Measurements from ENCODE around the gene RPS6KA2. TPM values are rescaled to one million over a fixed set of nuclear protein-coding genes. Genes with fewer than 3 reads are reported as not detected.

Gene RPS6KA2
- total and polyA plus RNA-seq, 2 donors (not counting 1 experiment from before 2014, with no cell fraction given), result 2.2 to 16.0 TPM

DNA sequence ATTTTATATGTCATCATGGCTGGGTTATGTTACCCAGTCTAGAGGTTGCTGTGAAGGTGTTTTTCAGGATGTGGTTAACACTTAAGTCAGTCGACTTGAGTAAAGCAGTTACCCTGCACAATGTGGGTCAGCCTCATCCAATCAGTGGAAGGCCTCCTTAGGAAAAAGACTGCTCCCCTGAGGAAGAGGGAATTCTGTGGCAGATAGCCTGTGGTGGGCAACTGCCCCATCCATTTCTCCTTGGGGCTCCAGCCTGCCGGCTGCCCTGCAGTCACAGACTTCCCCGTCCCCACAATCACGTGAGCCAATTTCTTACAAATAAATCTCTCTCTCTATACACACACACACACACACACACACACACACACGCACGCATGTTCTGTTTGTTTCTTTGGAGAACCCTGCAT, 209.8 kb downstream of the RPS6KA2 start:
- no peak overlapping the region for H3K4me3 Mint-ChIP-seq
- H3K9ac ChIP-seq (ENCODE audit: low read length), result no peak overlapping the region
- H3K36me3 ChIP-seq (replicated peaks in 1 of 2; ENCODE audit: control extremely low read depth in 1 of 2, control insufficient read depth in 1 of 2, extremely low read depth in 1 of 2, insufficient read depth in 2 of 2, low read length in 1 of 2), result no peaks in the 10 kb centered on the region
- no peaks in the 10 kb centered on the region for H3K27me3 Mint-ChIP-seq
- no peak overlapping the region for H3K4me3 ChIP-seq (ENCODE audit: control extremely low read depth in 1 of 5, extremely low read depth in 1 of 5, insufficient read depth in 1 of 5, low read depth in 2 of 5, low read length in 4 of 5)
- H3K4me1 ChIP-seq (ENCODE audit: control insufficient read depth in 2 of 2, insufficient read depth in 2 of 2, low read length in 2 of 2), result no peaks in the 10 kb centered on the region
- H3K27ac Mint-ChIP-seq, result no peak overlapping the region
- no peak overlapping the region for H3K27ac ChIP-seq (ENCODE audit: low read length in 2 of 2)
- DNase-seq, result no peak
- H2AFZ ChIP-seq (ENCODE audit: insufficient read depth, low read depth, low read length, poor library complexity, severe bottlenecking), result no peak overlapping the region
- no peaks in the 10 kb centered on the region for H3K27me3 ChIP-seq (replicated peaks in 1 of 4; ENCODE audit: control extremely low read depth in 1 of 4, control insufficient read depth in 3 of 4, insufficient read depth in 4 of 4, low read length in 3 of 4)
- H3K79me2 ChIP-seq (ENCODE audit: control insufficient read depth, insufficient read depth, low read length), result no peaks in the 10 kb centered on the region
- intact Hi-C loops (cut with micrococcal nuclease), result no loop called here
- TF ChIP-seq, protein P1, sequence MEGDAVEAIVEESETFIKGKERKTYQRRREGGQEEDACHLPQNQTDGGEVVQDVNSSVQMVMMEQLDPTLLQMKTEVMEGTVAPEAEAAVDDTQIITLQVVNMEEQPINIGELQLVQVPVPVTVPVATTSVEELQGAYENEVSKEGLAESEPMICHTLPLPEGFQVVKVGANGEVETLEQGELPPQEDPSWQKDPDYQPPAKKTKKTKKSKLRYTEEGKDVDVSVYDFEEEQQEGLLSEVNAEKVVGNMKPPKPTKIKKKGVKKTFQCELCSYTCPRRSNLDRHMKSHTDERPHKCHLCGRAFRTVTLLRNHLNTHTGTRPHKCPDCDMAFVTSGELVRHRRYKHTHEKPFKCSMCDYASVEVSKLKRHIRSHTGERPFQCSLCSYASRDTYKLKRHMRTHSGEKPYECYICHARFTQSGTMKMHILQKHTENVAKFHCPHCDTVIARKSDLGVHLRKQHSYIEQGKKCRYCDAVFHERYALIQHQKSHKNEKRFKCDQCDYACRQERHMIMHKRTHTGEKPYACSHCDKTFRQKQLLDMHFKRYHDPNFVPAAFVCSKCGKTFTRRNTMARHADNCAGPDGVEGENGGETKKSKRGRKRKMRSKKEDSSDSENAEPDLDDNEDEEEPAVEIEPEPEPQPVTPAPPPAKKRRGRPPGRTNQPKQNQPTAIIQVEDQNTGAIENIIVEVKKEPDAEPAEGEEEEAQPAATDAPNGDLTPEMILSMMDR (IDR thresholded peaks at IDR 0.05), result no peak
- TF ChIP-seq EZH2 (IDR thresholded peaks at IDR 0.05; ENCODE audit: borderline replicate concordance, insufficient read depth, low read depth, low read length, poor library complexity, severe bottlenecking), result no peak
- no peaks in the 10 kb centered on the region for H3K4me1 Mint-ChIP-seq
- WGBS (ENCODE audit: insufficient coverage), result no CpG with 5 or more reads among the region's 6 CpGs
- no peaks in the 10 kb centered on the region for H4K20me1 ChIP-seq (ENCODE audit: control insufficient read depth, insufficient read depth, low read length, poor library complexity, severe bottlenecking)
- H3K4me2 ChIP-seq (replicated peaks; ENCODE audit: low read depth, low read length, poor library complexity, severe bottlenecking), result no peak overlapping the region
- ChIA-PET CTCF (no interaction called here), POLR2A (no interaction called here)
- peaks cover 10% of the 10 kb centered on the region for H3K9me3 Mint-ChIP-seq (ENCODE audit: insufficient read depth)
- peaks cover 0 to 10% (median 0%) of the 10 kb centered on the region in 3 donors for H3K9me3 ChIP-seq (ENCODE audit: control extremely low read depth in 1 of 3, control insufficient read depth in 2 of 3, insufficient read depth in 1 of 3, low read length in 2 of 3)
- no peak for ATAC-seq (ENCODE audit: low read depth)

DNA sequence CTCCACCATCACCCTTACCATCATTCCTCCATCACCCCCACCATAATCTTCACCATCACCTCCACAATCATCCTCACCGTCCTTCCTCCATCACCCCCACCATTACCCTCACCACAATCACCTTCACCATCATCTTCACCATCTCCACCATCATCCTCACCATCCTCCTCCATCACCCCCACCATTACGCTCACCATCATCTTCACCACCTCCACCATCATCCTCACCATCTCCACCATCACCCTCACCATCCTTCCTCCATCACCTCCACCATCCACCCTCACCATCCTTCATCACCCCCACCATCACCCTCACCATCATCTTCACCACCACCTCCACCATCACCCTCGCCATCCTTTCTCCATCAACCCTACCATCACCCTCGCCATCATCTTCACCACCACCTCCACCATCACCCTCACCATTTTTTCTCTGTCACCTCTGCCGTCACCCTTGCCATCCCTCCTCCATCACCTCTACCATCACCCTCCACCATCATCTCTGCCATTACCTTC, 211.2 kb downstream of the RPS6KA2 start:
- H3K27me3 ChIP-seq (replicated peaks in 1 of 4; ENCODE audit: control extremely low read depth in 1 of 4, control insufficient read depth in 3 of 4, insufficient read depth in 4 of 4, low read length in 3 of 4), result no peaks in the 10 kb centered on the region
- H3K79me2 ChIP-seq (ENCODE audit: control insufficient read depth, insufficient read depth, low read length), result no peaks in the 10 kb centered on the region
- POLR2A ChIA-PET, result no interaction called here
- CTCF ChIA-PET, result no interaction called here
- WGBS (ENCODE audit: insufficient coverage), result 81% methylated on average over 5 of the region's 5 CpGs
- peaks cover under 1% of the 10 kb centered on the region for H3K4me1 Mint-ChIP-seq
- no peak overlapping the region for H3K9ac ChIP-seq (ENCODE audit: low read length)
- no peaks in the 10 kb centered on the region for H3K4me1 ChIP-seq (ENCODE audit: control insufficient read depth in 2 of 2, insufficient read depth in 2 of 2, low read length in 2 of 2)
- intact Hi-C loops (cut with micrococcal nuclease), result no loop called here
- H3K27ac ChIP-seq (ENCODE audit: low read length in 2 of 2), result no peak overlapping the region
- TF ChIP-seq EZH2 (IDR thresholded peaks at IDR 0.05; ENCODE audit: borderline replicate concordance, insufficient read depth, low read depth, low read length, poor library complexity, severe bottlenecking), result no peak
- TF ChIP-seq, protein P1 (IDR thresholded peaks at IDR 0.05), result no peak
- no peak overlapping the region for H3K27ac Mint-ChIP-seq
- H3K9me3 Mint-ChIP-seq (ENCODE audit: insufficient read depth), result peaks cover 10% of the 10 kb centered on the region
- H3K4me2 ChIP-seq (replicated peaks; ENCODE audit: low read depth, low read length, poor library complexity, severe bottlenecking), result no peak overlapping the region
- H3K36me3 ChIP-seq (replicated peaks in 1 of 2; ENCODE audit: control extremely low read depth in 1 of 2, control insufficient read depth in 1 of 2, extremely low read depth in 1 of 2, insufficient read depth in 2 of 2, low read length in 1 of 2), result no peaks in the 10 kb centered on the region
- DNase-seq (no peak), ATAC-seq (ENCODE audit: low read depth) (no peak)
- no peaks in the 10 kb centered on the region for H3K27me3 Mint-ChIP-seq
- H3K9me3 ChIP-seq (ENCODE audit: control extremely low read depth in 1 of 3, control insufficient read depth in 2 of 3, insufficient read depth in 1 of 3, low read length in 2 of 3), result peaks cover 0 to 10% (median 0%) of the 10 kb centered on the region in 3 donors
- no peak overlapping the region for H2AFZ ChIP-seq (ENCODE audit: insufficient read depth, low read depth, low read length, poor library complexity, severe bottlenecking)
- no peak overlapping the region for H3K4me3 ChIP-seq (ENCODE audit: control extremely low read depth in 1 of 5, extremely low read depth in 1 of 5, insufficient read depth in 1 of 5, low read depth in 2 of 5, low read length in 4 of 5)
- H4K20me1 ChIP-seq (ENCODE audit: control insufficient read depth, insufficient read depth, low read length, poor library complexity, severe bottlenecking), result no peaks in the 10 kb centered on the region
- H3K4me3 Mint-ChIP-seq, result no peak overlapping the region

Measured in B cell (primary cell).